ENCODE data around the gene CTU2.

Gene CTU2

GRCh38 chr16:88761143-88761534 is 54.8 kb downstream of the CTU2 start:
- Histone ChIP-seq H3K27me3 (replicated peaks; ENCODE audit: control insufficient read depth, insufficient read depth, low read length, poor library complexity, severe bottlenecking) (no peaks in the 10 kb centered on the region), H3K4me3 (ENCODE audit: insufficient read depth, low read depth, low read length, poor library complexity, severe bottlenecking) (no peak overlapping the region), H3K4me1 (ENCODE audit: control insufficient read depth, insufficient read depth, low read length, poor library complexity, severe bottlenecking) (peaks cover 50% of the 10 kb centered on the region), H3K36me3 (ENCODE audit: control insufficient read depth, insufficient read depth, low read length) (peaks cover 11% of the 10 kb centered on the region), H3K9me3 (ENCODE audit: control insufficient read depth, low read length) (no peaks in the 10 kb centered on the region), H3K27ac (ENCODE audit: insufficient read depth, low read length, poor library complexity, severe bottlenecking) (peak overlapping the region; percentile 6)
- DNase-seq: no peak

DNA sequence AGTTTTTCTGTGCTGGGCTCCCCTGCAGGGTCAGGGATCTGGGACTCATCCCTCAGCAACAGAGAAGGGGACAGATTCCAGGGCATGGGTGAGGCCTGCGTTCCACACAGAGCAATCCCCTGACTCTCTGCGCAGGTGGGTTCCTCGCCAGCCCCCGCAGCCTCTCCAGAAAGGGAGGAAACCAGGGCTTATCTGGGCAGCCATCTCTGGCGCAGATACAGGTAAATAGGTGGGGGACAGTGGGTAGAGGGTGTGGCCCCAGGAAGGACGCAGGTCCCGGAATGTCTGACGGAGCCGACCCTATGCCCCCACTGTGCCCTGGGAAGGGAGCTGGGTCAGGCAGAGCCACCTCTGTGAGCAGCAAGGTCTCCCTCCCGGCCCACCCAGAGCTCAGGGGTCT is 55.5 kb downstream of the CTU2 start:
- H3K27ac ChIP-seq (ENCODE audit: insufficient read depth, low read length, poor library complexity, severe bottlenecking): peak overlapping the region; percentile 25

GRCh38 chr16:88762258-88762870 is 56.1 kb downstream of the CTU2 start:
- DNase-seq: no peak
- Histone ChIP-seq H3K27me3 (replicated peaks; ENCODE audit: control insufficient read depth, insufficient read depth, low read length, poor library complexity, severe bottlenecking) (no peaks in the 10 kb centered on the region), H3K4me1 (ENCODE audit: control insufficient read depth, insufficient read depth, low read length, poor library complexity, severe bottlenecking) (peaks cover 56% of the 10 kb centered on the region), H3K4me3 (ENCODE audit: insufficient read depth, low read depth, low read length, poor library complexity, severe bottlenecking) (no peak overlapping the region), H3K36me3 (ENCODE audit: control insufficient read depth, insufficient read depth, low read length) (peaks cover 11% of the 10 kb centered on the region), H3K9me3 (ENCODE audit: control insufficient read depth, low read length) (no peaks in the 10 kb centered on the region), H3K27ac (ENCODE audit: insufficient read depth, low read length, poor library complexity, severe bottlenecking) (peak overlapping the region; percentile 25)

More for the DNA sequence above, 55.5 kb downstream of the CTU2 start:
- Histone ChIP-seq H3K36me3 (ENCODE audit: control insufficient read depth, insufficient read depth, low read length) (peaks cover 11% of the 10 kb centered on the region), H3K4me3 (ENCODE audit: insufficient read depth, low read depth, low read length, poor library complexity, severe bottlenecking) (no peak overlapping the region), H3K9me3 (ENCODE audit: control insufficient read depth, low read length) (no peaks in the 10 kb centered on the region), H3K27me3 (replicated peaks; ENCODE audit: control insufficient read depth, insufficient read depth, low read length, poor library complexity, severe bottlenecking) (no peaks in the 10 kb centered on the region), H3K4me1 (ENCODE audit: control insufficient read depth, insufficient read depth, low read length, poor library complexity, severe bottlenecking) (peaks cover 51% of the 10 kb centered on the region)
- DNase-seq: no peak

DNA sequence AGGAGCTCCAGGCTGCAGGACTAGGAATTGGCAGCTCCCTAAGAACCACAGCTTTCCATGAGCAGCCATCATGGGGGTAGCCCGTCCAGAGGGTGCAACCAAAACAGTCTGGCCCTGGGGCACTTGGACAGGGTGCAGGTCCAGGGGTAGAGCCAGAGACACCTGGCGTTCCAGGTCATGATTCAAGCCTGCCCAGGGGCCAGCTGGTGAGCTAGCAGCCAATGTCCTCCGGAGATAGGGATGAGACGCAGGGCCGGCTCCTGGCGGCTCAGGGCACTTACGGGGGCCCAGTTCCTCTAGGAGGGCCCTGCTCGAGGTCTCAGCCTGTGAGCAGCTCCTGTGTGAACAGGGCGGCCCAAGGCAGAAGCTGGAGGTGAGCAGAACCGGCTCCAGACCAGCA is 56.6 kb downstream of the CTU2 start:
- no peak for DNase-seq
- H3K4me1 ChIP-seq (ENCODE audit: control insufficient read depth, insufficient read depth, low read length, poor library complexity, severe bottlenecking): peaks cover 57% of the 10 kb centered on the region
- H3K36me3 ChIP-seq (ENCODE audit: control insufficient read depth, insufficient read depth, low read length): peaks cover 11% of the 10 kb centered on the region
- H3K4me3 ChIP-seq (ENCODE audit: insufficient read depth, low read depth, low read length, poor library complexity, severe bottlenecking): no peak overlapping the region
- no peak overlapping the region for H3K27ac ChIP-seq (ENCODE audit: insufficient read depth, low read length, poor library complexity, severe bottlenecking)
- no peaks in the 10 kb centered on the region for H3K9me3 ChIP-seq (ENCODE audit: control insufficient read depth, low read length)
- no peaks in the 10 kb centered on the region for H3K27me3 ChIP-seq (replicated peaks; ENCODE audit: control insufficient read depth, insufficient read depth, low read length, poor library complexity, severe bottlenecking)

DNA sequence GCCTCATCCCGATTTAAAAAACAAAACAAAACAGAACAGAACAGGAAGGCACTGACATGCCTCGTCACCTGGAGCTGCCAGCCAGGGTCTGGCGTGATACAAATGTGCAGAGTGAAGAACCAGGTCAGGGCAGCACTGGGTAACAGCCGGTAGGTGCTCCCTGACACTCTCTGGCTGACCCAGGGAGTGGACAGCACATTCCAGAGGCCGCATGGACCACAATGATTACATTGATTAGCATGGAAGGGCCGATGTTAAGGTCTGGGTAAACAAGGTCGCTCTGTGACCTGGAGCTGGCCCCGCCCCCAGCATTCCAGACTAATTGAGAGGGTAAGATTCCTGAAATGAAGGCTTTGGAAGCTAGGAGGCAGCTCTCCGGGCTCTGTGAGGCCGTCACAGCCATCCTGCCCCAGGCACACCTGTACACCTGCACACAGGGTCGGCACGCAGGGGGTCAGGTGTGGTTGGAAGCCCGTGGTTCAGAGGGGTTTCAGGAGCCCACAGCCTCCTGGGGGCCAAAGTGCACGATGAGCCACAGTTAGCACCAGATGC is 57.3 kb downstream of the CTU2 start:
- Histone ChIP-seq H3K4me3 (ENCODE audit: insufficient read depth, low read depth, low read length, poor library complexity, severe bottlenecking) (no peak overlapping the region), H3K4me1 (ENCODE audit: control insufficient read depth, insufficient read depth, low read length, poor library complexity, severe bottlenecking) (peaks cover 57% of the 10 kb centered on the region), H3K36me3 (ENCODE audit: control insufficient read depth, insufficient read depth, low read length) (peaks cover 11% of the 10 kb centered on the region), H3K27ac (ENCODE audit: insufficient read depth, low read length, poor library complexity, severe bottlenecking) (no peak overlapping the region), H3K9me3 (ENCODE audit: control insufficient read depth, low read length) (no peaks in the 10 kb centered on the region), H3K27me3 (replicated peaks; ENCODE audit: control insufficient read depth, insufficient read depth, low read length, poor library complexity, severe bottlenecking) (no peaks in the 10 kb centered on the region)
- DNase-seq: no peak

DNA sequence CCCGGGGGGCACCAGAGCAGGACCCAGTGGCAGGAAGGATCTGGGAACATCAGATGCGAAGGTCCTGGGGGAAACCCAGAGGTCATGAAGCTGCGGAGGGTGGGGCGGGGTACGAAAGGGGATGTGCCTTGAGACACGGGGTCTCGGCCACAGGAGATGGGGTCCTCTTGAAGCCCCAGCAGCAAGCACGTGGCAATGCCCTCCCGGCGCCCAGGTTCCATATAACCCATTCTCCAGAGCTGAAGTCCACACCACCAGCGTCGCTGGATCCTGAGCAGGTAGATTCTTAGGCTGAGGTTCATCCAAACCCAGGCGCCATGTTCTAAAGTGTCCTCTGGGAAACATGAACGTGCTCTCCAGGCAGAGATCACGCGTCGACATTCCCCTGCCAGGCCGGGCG is 57.8 kb downstream of the CTU2 start:
- no peak overlapping the region for H3K4me3 ChIP-seq (ENCODE audit: insufficient read depth, low read depth, low read length, poor library complexity, severe bottlenecking)
- peaks cover 11% of the 10 kb centered on the region for H3K36me3 ChIP-seq (ENCODE audit: control insufficient read depth, insufficient read depth, low read length)
- no peak for DNase-seq
- H3K9me3 ChIP-seq (ENCODE audit: control insufficient read depth, low read length): no peaks in the 10 kb centered on the region
- no peaks in the 10 kb centered on the region for H3K27me3 ChIP-seq (replicated peaks; ENCODE audit: control insufficient read depth, insufficient read depth, low read length, poor library complexity, severe bottlenecking)
- H3K27ac ChIP-seq (ENCODE audit: insufficient read depth, low read length, poor library complexity, severe bottlenecking): no peak overlapping the region
- H3K4me1 ChIP-seq (ENCODE audit: control insufficient read depth, insufficient read depth, low read length, poor library complexity, severe bottlenecking): peaks cover 57% of the 10 kb centered on the region

GRCh38 chr16:88764913-88765349 is 58.6 kb downstream of the CTU2 start:
- peaks cover 11% of the 10 kb centered on the region for H3K36me3 ChIP-seq (ENCODE audit: control insufficient read depth, insufficient read depth, low read length)
- no peaks in the 10 kb centered on the region for H3K9me3 ChIP-seq (ENCODE audit: control insufficient read depth, low read length)
- no peak overlapping the region for H3K4me3 ChIP-seq (ENCODE audit: insufficient read depth, low read depth, low read length, poor library complexity, severe bottlenecking)
- no peak overlapping the region for H3K27ac ChIP-seq (ENCODE audit: insufficient read depth, low read length, poor library complexity, severe bottlenecking)
- no peaks in the 10 kb centered on the region for H3K27me3 ChIP-seq (replicated peaks; ENCODE audit: control insufficient read depth, insufficient read depth, low read length, poor library complexity, severe bottlenecking)
- H3K4me1 ChIP-seq (ENCODE audit: control insufficient read depth, insufficient read depth, low read length, poor library complexity, severe bottlenecking): peaks cover 57% of the 10 kb centered on the region
- no peak for DNase-seq

All from effector memory CD4-positive, alpha-beta T cell (primary cell).